ENCODE measurements around the gene DSTYK.

The DSTYK gene

GRCh38 chr1:205211169-205211838 lies at the start of gene DSTYK:
TSS of gene DSTYK (minus strand) at chr1:205211702. CDS start at chr1:205211535, 167 bp downstream.
- peak; percentile 90 for TF ChIP-seq POLR2A (IDR thresholded peaks at IDR 0.05; ENCODE audit: low read depth, low read length)
- peak; percentile 57 for FAIRE-seq
- DNase-seq (ENCODE audit: insufficient read length, low spot score), result peak; percentile 84

- no peak for TF ChIP-seq POLR2A (IDR thresholded peaks at IDR 0.05; ENCODE audit: low read depth, low read length)
- DNase-seq (ENCODE audit: insufficient read length, low spot score), result no peak
- FAIRE-seq, result no peak
These were observed 48.5 kb upstream of the DSTYK start for GRCh38 chr1:205259998-205260397.

GRCh38 chr1:205259324-205259832 lies 47.9 kb upstream of the DSTYK start:
- DNase-seq (ENCODE audit: insufficient read length, low spot score) (no peak), FAIRE-seq (no peak)
- no peak for TF ChIP-seq POLR2A (IDR thresholded peaks at IDR 0.05; ENCODE audit: low read depth, low read length)

- 0 out of 2 replicates have a peak, but pooled peaks have one; percentile 18 for TF ChIP-seq POLR2A (IDR thresholded peaks at IDR 0.05; ENCODE audit: low read depth, low read length)
- FAIRE-seq (no peak), DNase-seq (ENCODE audit: insufficient read length, low spot score) (peak; percentile 92)
These were observed 47.2 kb upstream of the DSTYK start for GRCh38 chr1:205258719-205259118.

- FAIRE-seq, result no peak
- no peak for DNase-seq (ENCODE audit: insufficient read length, low spot score)
- no peak for TF ChIP-seq POLR2A (IDR thresholded peaks at IDR 0.05; ENCODE audit: low read depth, low read length)
These were observed 46.8 kb upstream of the DSTYK start for GRCh38 chr1:205258261-205258691.

GRCh38 chr1:205257735-205258134 lies 46.2 kb upstream of the DSTYK start:
- no peak for FAIRE-seq
- DNase-seq (ENCODE audit: insufficient read length, low spot score), result no peak
- no peak for TF ChIP-seq POLR2A (IDR thresholded peaks at IDR 0.05; ENCODE audit: low read depth, low read length)

GRCh38 chr1:205256951-205257625 lies 45.6 kb upstream of the DSTYK start:
- no peak for FAIRE-seq
- no peak for TF ChIP-seq POLR2A (IDR thresholded peaks at IDR 0.05; ENCODE audit: low read depth, low read length)
- no peak for DNase-seq (ENCODE audit: insufficient read length, low spot score)

- no peak for FAIRE-seq
- no peak for TF ChIP-seq POLR2A (IDR thresholded peaks at IDR 0.05; ENCODE audit: low read depth, low read length)
- DNase-seq (ENCODE audit: insufficient read length, low spot score), result peak; percentile 80
These were observed 44.7 kb upstream of the DSTYK start for GRCh38 chr1:205255941-205256780.

- no peak for TF ChIP-seq POLR2A (IDR thresholded peaks at IDR 0.05; ENCODE audit: low read depth, low read length)
- no peak for DNase-seq (ENCODE audit: insufficient read length, low spot score)
- FAIRE-seq, result no peak
These were observed 40.1 kb upstream of the DSTYK start for GRCh38 chr1:205251576-205251975.

GRCh38 chr1:205250699-205251098 lies 39.2 kb upstream of the DSTYK start:
- no peak for TF ChIP-seq POLR2A (IDR thresholded peaks at IDR 0.05; ENCODE audit: low read depth, low read length)
- DNase-seq (ENCODE audit: insufficient read length, low spot score) (no peak), FAIRE-seq (no peak)

GRCh38 chr1:205249651-205250050 lies 38.1 kb upstream of the DSTYK start:
- TF ChIP-seq POLR2A (IDR thresholded peaks at IDR 0.05; ENCODE audit: low read depth, low read length), result no peak
- DNase-seq (ENCODE audit: insufficient read length, low spot score), result no peak
- no peak for FAIRE-seq

GRCh38 chr1:205248793-205249601 lies 37.5 kb upstream of the DSTYK start:
- DNase-seq (ENCODE audit: insufficient read length, low spot score), result no peak
- no peak for TF ChIP-seq POLR2A (IDR thresholded peaks at IDR 0.05; ENCODE audit: low read depth, low read length)
- no peak for FAIRE-seq

All from H54 (cell line).